Measurements from ENCODE around the gene SNAPIN.
"Not testable (repeated sequence)": the region's sequence is repeated elsewhere in the genome, so short reads cannot be mapped to it uniquely, and the experiment has no call there.

Gene SNAPIN

GRCh38 chr1:153659175-153659534 lies 652 bp downstream of the SNAPIN start:
- no peak for DNase-seq (ENCODE audit: low read depth)
- TF ChIP-seq, protein P1, sequence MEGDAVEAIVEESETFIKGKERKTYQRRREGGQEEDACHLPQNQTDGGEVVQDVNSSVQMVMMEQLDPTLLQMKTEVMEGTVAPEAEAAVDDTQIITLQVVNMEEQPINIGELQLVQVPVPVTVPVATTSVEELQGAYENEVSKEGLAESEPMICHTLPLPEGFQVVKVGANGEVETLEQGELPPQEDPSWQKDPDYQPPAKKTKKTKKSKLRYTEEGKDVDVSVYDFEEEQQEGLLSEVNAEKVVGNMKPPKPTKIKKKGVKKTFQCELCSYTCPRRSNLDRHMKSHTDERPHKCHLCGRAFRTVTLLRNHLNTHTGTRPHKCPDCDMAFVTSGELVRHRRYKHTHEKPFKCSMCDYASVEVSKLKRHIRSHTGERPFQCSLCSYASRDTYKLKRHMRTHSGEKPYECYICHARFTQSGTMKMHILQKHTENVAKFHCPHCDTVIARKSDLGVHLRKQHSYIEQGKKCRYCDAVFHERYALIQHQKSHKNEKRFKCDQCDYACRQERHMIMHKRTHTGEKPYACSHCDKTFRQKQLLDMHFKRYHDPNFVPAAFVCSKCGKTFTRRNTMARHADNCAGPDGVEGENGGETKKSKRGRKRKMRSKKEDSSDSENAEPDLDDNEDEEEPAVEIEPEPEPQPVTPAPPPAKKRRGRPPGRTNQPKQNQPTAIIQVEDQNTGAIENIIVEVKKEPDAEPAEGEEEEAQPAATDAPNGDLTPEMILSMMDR (conservative IDR thresholded peaks at IDR 0.05; ENCODE audit: low read length) = no peak
- peak overlapping the region; percentile 89 for H3K4me3 ChIP-seq (ENCODE audit: low read length)

GRCh38 chr1:153659656-153660055 lies 1.2 kb downstream of the SNAPIN start:
- no peak for DNase-seq (ENCODE audit: low read depth)
- H3K4me3 ChIP-seq (ENCODE audit: low read length) = peak overlapping the region; percentile 89
- TF ChIP-seq, protein P1 (conservative IDR thresholded peaks at IDR 0.05; ENCODE audit: low read length) = no peak

DNA sequence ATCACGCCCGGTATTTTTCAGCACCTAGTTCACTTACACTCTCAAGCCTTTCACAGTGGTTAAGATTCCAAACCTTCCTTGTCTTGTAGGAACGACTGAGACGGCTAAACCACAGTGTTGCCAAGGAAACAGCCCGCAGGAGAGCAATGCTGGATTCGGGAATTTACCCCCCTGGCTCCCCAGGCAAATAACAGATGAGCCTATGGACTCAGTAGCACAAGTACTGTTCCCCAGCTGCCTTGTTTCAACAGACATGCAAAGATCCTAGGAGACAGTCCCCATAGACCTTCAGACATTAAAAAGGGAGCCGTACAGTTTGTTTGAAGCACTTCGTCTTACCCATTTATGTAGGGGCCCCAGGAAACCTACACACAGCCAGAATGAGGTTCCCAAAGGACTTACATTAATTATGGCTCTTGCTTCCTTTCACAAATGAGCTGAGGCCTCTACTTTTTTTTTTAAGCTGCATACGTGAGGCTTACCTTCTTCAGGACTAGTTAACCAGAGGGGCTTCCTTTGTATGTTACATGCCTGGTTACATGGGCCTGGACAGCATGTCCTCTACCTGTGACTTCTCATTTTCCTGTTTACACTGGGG lies 2.7 kb downstream of the SNAPIN start:
- DNase-seq (ENCODE audit: low read depth) = peak; percentile 28
- TF ChIP-seq, protein P1 (conservative IDR thresholded peaks at IDR 0.05; ENCODE audit: low read length) = no peak
- H3K4me3 ChIP-seq (ENCODE audit: low read length) = no peak overlapping the region

DNA sequence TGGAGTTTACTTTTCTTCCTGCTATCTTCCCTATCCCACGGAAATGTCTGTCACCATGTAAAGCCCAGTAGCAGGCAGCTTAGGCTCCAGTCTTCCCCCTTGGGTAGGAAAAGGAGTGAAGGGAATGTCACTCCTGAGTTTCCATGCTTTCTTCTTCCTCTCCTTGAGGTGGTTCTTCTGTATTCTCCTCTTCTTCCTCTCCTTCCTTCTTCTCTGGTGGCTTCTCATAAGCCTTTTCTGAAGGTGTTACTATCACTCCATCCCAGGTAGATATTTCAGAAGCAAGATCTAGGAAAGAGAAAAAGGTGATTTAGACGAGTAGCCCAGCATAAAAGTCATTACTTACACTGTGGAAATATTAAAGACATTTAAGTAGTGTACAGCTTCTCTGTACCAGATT lies 3.8 kb downstream of the SNAPIN start:
- no peak for DNase-seq (ENCODE audit: low read depth)
- H3K4me3 ChIP-seq (ENCODE audit: low read length) = no peak overlapping the region
- TF ChIP-seq, protein P1 (conservative IDR thresholded peaks at IDR 0.05; ENCODE audit: low read length) = no peak

DNA sequence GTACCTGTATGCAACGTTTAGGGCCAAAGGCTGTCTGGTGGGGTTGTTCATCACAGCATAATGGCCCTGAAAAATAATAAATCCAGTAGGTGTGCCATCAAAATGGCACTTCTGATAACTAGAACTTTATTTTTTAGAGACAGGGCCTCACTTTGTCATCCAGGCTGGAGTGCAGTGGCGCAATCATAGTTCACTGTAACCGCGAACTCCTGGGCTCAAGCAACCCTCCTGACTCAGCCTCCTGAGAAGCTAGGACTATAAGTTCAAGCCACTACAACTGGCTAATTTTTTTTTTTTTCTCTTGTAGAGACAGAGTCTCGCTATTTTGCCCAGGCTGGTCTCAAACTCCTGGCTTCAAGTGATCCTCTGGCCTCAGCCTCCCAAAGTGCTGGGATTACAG lies 4.7 kb downstream of the SNAPIN start:
- DNase-seq (ENCODE audit: low read depth) = peak; percentile 54
- no peak overlapping the region for H3K4me3 ChIP-seq (ENCODE audit: low read length)
- TF ChIP-seq, protein P1 (conservative IDR thresholded peaks at IDR 0.05; ENCODE audit: low read length) = no peak

- TF ChIP-seq, protein P1 (conservative IDR thresholded peaks at IDR 0.05; ENCODE audit: low read length) = no peak
- no peak overlapping the region for H3K4me3 ChIP-seq (ENCODE audit: low read length)
- DNase-seq (ENCODE audit: low read depth) = no peak
Measured at GRCh38 chr1:153667439-153667838, 8.9 kb downstream of the SNAPIN start.

GRCh38 chr1:153668672-153669071 lies 10.2 kb downstream of the SNAPIN start:
- not testable (repeated sequence) for DNase-seq (ENCODE audit: low read depth); H3K4me3 ChIP-seq (ENCODE audit: low read length)

DNA sequence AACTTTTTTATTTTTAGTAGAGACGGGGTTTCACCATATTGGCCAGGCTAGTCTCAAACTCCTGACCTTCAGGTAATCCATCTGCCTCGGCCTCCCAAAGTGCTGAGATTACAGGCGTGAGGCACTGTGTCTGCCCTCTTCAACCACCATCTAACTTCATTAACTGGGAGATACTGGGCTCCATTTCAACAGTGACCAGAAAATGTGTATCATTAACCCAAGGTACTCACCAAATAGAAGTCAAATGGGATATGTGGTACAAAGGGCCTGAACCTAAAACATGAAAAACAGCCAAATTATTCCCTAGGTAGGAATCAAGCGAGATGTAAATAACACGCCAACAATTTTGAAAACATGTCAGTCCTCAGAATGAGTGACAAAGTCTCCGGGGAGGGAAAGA lies 11.1 kb downstream of the SNAPIN start:
- H3K4me3 ChIP-seq (ENCODE audit: low read length) = peak overlapping the region; percentile 89
- TF ChIP-seq, protein P1 (conservative IDR thresholded peaks at IDR 0.05; ENCODE audit: low read length) = no peak
- DNase-seq (ENCODE audit: low read depth) = no peak
